GM19025 (cell line): ENCODE data around the gene CENPP.

ENCODE experiments used
- ATAC-seq: cut with Tn5 transposase; IDR thresholded peaks from one replicate; pipeline ENCODE4 v1.9.1; 2021; ENCODE audit warnings: mild to moderate bottlenecking, low read depth, moderate library complexity; ENCODE audit not compliant: unreplicated experiment

CENPP gene

DNA sequence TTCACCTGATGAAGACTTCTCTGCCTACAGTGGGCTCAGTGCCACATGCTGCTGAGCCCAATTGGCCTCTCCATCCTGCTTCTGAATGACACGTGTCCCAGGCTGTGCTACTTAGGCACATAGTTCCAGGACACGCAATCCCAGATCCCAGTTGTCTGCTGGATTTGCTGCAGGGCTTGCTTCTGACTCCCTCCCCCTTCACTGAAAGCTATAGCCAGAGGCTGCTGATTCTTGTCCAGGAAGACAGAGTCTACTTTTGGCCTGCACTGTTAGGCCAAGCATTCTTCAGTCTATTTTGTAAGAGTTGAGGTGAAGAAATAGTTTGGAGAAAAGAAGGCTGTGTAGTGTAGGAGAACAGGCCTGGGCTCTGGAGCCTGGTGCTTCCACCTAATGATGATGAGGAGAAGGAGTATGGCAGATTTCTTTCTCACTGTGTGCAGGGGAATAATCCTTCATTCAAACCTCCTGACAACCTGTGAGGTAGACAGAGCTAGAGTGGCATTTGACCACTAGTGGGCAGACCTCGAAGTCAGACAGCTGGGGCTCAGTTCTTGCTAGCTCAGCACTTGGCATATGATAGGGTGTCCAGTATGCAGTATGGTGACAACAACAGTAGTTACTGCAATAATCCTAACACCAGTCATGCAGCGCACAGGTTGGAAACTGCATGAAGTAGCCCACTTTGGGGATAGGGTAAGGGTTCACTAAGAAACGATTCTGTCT, 176.1 kb downstream of the CENPP start:
- no peak for ATAC-seq

DNA sequence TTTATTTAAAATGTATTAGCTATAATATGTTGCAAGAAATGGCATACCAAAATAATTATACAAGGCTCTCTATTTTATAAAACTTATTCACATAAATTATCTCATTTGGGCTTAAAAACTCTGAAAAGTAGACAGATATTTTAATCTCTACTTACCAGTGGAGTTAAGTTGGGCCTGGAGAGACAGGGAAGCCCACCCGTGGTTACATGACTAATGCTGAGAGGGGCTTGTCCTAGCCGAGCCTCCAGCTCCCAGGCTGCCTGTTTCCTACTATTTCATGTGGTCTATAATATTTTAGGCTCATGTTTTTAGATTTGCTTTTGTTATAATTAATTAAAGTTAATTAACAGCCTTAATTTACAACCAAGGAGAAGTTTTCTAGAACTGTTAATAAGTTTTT, 177.4 kb downstream of the CENPP start:
- ATAC-seq = no peak

DNA sequence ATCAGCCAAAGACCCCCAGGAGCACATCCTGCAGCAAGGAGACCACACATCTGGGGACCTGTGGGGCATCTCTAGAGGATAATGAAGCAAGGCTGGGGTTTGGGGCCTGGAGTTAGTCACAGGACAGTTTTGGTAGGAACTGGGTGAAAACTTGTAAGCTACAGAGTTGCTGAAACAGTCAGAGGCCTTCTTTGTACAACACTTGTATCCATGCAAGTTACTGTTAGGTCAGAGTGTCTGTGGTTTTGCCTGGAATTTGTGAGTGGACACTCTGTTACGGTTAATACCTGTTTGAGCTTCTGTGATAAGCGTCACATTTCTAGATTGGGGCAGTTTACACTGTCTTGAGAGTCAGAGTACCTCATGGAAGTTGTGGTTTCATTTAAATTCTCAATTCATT, 179.1 kb downstream of the CENPP start:
- no peak for ATAC-seq

DNA sequence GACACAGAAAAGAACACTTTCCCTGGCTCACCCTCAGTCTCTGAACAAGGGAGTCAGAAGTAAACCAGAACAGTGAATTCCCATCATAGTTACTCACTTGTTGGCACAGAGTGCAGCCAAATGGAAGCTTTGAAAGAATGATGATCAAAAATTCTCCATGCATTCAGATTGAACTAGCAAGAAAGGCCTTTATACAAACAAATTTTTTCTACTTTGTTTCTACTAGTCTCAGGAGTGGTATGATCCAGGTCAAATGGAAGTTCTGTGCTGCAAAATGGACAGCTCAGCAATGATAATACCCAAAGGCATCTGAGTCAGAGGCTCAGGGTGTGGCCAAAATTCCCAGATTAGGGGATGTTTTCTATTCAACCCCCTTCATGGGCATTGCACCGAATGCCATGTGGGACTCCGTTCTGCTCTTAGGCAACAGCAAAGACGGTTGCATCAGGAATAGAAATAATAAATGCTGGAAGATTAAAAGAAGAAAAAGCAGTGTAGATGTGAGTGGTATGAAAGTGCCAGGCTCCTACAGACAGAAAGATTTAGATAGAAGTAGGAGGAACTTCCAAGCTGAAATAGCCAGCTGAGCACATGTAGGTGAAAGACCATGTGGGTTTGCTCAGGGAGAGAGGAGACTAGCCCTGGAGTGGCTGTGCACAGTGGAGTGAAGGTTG, 180.6 kb downstream of the CENPP start:
- no peak for ATAC-seq

DNA sequence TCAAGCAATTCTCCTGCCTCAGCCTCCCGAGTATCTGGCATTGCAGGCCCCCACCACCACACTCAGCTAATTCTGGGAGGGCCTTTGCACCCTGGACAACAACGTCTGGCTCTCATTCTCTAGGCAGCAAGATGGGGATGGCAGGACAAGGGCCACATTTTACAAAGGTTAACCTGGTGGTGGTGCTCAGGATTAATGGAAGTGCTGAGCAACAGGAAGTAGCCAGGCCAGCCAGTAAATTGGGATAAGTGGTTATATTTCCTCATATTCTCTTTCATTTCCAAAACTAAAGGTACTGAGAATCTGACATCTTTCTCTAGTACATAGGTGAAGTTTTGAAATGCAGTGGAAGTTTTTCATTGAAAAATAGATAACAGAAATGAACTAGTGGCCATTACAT, 181.3 kb downstream of the CENPP start:
- ATAC-seq = no peak

DNA sequence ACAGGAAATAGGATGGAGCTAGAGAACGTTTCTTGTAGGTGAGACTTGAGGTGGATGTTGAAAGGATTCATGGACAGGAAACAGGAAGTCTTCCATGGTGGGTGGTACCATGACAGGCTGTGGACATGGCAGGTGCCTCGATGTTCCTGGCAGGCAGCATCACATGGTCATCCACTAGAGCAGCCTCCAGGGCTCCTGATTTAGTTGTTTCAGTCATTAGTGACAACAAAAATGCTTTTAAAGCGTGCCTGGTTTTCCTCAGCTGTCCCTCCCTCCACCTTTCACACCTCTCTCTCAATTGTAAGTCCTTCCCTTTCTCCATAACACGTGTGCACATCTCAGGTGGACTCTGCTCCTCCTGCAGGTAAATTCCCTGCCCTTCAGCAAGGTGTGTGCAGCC, 181.7 kb downstream of the CENPP start:
- no peak for ATAC-seq

DNA sequence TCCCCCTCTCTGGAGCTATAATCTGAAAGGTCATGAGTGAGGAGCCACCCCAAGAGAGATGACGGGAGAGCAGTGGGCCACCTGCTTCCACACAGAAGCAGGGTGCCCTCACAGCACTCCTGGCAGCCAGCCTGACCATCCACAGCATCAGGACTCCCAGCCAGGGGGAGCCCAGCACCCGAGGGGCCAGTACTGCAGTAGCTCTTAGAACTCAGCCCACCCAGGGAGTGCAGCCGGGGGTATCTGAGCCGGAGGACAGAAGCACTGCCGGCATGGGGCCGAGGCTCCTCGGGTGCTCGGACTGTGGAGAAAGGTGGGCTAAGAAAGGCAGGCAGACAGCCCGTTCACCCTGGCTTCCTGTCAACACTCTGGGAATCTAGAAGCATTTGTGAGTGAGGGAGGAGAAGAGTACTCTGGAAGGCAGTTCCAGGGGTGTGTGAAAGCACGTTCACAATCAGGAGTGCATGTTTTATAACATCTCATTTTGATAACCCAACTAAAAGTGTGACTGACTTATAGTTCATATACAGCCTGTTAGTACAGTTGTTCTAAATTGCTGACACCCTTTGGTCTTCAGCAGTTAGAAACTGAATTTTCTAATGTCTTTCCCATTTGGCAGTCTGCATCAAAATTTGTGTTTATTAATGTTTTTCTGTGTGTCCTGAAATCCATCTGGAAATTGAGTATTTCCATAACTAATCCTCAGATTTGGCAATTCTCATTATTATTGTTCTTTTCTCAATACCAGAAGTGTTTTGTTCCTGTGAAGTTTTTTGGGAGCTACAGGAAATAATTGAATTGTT, 182.5 kb downstream of the CENPP start:
- ATAC-seq = no peak

DNA sequence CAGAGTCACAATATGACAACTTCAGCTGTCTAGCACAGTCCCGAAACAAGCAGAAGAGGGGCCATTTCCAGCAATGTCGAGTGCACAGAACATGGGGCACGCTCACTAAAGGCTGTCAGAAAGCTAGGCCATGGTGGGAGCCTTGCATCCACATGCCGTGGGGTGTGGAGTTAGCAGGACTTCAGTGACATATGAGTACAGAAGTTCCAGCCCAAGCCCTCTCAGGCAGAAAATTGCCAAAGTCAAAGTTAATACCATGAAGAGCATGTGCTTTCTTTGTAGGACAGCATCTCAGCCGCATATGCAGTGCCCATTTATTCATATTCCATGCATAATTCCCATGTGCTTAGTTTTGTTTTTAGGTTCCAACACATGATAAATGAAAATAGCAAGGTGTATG, 183.3 kb downstream of the CENPP start:
- no peak for ATAC-seq

DNA sequence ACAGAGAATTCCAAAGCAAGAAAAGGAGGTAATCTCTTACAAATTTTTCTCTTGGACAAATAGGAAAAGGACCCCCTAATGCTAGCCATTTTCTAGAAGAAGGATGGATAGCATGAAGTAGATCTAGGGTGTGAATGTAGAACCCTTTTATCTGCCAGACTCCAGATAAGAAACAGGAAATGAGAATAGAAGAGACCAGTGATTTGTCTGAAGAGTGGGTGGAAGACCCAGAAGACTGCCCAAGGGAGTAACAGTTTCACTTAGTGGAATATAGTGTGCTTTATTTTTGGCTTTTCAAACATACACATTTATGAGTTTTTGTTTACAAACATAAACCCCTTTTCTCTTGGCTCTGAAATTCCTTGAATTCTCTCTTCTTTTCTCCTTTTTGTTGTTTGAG, 185.0 kb downstream of the CENPP start:
- ATAC-seq = no peak

DNA sequence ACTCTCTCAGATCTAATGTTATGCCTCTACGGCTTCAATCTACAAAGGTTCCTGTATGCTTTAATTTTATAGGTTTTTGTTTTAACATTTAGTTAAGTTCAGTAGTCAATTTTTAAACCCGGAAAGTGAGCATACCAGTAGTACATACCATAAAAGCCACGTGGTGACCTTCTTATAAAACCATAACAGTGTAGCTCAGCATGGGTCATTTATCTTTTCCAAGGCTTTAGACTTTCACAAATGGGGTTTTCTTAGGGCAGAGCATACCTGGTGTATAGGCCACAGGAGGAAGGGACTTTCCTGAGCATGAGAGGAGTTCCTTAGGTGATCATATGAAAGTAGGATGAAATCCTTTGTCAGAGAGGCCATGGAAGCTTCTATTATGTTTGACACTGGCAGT, 186.9 kb downstream of the CENPP start:
- ATAC-seq = no peak

DNA sequence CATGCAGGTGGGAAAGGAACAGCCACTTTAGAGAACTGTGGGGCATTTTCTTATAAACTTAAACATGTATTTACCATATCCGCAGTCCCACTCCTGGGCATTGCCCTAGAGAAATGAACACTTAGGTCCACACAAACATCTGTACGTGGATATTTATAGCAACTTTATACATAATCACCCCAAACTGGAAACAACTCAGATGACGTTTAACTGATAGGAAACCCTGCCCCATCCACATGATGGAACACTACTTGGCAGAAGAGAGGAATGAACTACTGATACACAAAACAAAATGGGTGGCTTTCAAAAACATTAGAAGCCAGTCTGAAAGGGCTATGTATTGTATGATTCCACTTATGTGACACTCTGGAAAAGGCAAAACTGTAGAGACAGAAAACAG, 187.6 kb downstream of the CENPP start:
- no peak for ATAC-seq

DNA sequence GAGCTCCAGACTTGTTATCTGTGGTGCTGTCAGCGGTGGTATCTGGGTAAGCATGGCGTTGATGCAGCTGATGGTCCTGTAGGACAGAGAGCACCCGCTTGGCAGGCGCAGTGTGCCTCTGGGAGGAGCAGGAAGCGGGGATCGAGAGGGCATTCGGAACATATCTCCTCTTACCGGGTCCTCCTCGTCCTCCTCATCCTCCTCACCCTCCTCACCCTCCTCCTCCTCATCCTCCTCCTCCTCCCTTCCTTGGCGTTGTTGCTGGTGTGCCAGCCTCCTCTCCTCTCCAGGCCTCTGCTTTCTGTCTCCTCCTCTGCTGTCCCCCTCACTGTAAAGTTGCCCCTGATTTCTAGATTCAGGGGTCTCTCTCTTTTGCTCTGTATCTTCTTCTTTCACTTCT, 188.9 kb downstream of the CENPP start:
- ATAC-seq = no peak

DNA sequence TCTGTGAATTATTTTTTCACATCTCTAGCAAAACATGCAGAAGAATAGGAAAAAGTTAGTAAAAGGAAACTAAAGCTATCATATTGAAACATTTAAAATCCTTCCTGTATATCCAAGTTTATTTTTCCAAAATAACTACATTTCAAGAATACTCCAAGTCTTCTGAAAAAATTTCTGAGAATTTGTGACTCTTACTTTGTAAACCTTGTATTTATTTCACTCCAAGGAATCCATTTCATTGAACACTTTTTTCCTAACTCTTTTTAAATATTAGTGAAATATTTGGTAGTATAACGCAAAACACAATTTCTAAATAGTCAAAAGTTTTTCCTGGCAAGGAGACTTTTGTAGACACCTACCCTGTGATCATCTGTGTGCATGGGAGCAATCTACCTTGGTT, 190.8 kb downstream of the CENPP start:
- ATAC-seq = no peak

DNA sequence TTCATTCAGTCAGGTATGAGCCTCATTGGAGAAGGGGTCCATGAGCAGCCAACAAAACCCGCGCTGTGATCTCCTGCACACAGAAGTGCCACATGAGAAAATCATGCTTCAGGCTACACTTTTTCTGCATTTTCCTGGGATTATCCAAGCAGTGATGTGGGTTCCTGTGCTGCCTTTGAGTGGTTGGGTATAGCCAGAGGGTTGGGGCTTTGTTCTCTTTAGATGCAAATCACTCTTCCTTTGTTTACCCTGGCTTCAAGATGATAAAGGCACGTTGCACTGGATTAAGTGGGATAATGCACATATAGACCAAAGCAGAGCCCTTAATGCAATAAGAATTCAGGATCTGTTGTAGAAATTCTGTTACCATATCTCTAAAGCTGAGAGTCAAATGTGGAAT, 191.3 kb downstream of the CENPP start:
- ATAC-seq = no peak

DNA sequence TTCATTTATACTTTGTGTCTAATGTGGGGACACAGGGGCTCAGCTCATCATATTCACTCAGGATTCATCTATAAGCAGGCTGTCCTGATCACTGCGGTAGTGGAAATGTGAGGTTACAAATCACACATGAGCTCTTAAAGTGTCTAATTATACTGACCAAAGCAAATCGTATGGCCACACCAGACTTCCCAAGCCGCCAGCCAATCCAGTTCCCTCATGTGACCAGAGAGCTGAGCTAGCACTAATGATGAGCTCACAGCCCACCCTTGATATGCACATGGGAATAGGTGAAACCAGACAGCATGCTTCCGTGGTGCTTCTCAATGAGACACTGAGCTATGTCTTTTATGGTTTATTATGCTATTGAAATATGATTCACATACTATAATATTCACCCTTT, 192.4 kb downstream of the CENPP start:
- ATAC-seq = no peak

DNA sequence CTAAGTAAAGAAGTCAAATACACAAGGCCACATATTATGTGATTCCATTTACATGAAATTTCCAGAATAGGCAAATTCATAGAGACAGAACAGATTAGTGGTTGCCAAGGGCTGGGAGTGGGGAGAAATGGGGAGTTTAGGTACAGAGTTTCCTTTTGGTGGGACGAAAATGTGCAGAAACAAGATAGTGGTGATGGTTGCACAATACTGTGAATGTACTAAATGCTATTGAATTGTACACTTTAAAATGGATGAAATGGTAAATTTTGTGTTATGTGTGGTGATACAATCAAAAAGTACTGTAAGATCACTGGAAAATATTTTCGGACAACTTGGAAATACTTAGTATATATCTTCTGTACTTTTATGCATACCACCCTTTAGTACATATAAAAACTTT, 195.1 kb downstream of the CENPP start:
- no peak for ATAC-seq

DNA sequence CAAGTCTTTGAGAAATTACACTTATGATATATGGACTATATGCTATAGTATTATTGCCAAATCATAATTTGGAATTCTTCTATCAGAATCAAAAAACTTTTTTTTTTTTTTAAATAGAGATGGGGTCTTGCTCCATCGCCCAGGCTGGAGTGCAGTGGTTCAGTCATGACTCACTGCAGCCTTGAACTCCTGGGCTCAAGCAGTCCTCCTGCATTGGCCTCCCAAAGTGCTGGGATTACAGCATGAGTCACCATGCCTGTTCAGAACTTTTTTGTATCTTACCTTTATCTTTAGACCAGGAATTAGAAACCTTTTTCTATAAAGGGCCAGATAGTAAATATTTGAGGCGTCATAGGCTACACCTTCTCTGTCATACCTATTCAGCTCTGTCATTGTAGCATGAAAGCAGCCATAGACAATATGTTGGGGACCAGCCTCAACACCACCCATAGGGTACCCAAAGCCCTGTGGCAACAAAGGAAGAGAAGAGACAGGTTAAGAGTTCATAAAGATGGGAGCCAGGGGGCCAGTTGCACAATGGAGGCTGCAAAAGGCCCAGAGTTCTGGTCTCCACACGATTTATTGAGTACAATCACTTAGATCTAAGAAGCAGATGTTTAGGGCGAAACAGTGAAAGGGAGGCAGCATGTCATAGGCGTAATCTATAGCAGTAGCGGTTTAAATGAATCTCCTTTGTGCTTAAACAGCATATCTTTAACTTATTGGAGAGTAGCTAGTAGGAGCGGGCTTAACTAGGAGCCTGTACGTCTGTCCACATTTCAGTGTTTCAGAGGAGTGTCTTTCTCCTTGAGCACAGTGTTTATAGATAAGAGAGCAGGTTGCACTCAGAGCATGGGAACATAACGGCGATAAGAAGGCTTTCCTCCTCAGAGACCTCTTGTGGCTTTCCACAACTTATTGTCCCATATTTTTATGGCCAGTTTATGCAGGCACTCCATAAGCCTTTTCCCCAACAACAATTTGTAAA, 197.5 kb downstream of the CENPP start:
- no peak for ATAC-seq

DNA sequence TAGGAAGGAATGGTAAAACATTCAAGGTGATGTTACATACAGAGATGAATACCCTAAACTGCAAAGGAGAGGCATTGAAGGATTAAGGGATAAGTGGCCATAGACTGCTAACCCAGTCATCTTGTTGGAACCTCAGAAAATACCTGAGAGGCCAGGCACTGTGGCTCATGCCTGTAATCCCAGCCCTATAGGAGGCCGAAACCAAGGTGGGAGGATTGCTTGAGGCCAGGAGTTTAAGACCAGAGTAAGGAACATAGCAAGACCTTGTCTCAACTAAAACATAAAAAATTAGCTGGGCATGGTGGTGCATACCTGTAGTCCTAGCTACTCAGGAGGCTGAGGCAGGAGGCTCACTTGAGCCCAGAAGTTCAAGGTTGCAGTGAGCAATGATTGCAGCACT, 199.1 kb downstream of the CENPP start:
- no peak for ATAC-seq

DNA sequence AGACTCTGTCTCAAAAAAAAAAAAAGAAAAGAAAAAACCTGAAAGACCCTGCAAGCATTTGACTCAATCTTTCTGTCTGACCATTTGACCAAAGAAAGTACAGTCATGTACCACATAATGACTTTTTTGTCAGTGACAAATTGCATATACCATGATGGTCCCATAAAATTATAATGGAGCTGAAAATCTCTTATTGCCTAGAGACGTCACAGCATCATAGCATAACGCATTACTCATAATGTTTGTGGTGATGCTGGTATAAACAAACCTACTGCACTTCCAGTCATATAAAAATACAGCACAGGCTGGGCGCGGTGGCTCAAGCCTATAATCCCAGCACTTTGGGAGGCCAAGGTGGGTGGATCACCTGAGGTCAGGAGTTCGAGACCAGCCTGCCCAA, 199.6 kb downstream of the CENPP start:
- no peak for ATAC-seq

DNA sequence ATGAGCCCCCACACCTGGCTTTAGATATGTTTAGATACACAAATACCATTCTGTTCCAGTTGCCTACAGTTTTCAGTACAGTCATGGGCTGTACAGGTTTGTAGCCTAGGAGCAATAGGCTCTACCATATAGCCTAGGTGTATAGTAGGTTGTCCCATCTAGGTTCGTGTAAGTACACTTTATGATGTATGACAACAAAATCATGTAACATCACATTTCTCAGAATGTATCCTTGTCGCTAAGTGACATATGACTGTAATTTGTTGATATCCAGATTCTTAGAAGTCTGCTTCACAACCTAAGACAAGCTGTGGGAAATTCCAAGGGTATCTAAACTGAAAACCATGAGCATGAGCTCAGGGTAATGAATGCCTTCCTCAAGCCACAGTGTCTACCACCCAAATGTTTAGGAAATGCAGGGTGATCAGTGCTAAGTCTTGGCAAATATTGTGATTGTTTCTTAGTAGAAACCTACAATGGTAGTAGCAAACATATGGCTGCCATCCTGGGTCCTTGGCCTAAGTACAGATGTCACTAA, 201.6 kb downstream of the CENPP start:
- no peak for ATAC-seq
